Astrocyte of the spinal cord (primary cell): ENCODE data around the gene ARPC1A.
A peak's percentile ranks its signal among the peaks of the same experiment; 100 is the strongest.
"Not testable (repeated sequence)": the region's sequence is repeated elsewhere in the genome, so short reads cannot be mapped to it uniquely, and the experiment has no call there.

Experiments
- DNase-seq: peaks from one replicate; pipeline ENCODE4 v3.0.0; 2011; ENCODE audit warnings: low read depth, low spot score
- H3K4me3 ChIP-seq: 2 replicates; pipeline ENCODE4 v1.5.1; 2011; ENCODE audit warnings: low read depth, mild to moderate bottlenecking, low read length, moderate library complexity
- in situ Hi-C: cut with HindIII; loops from 2 replicates; pipeline ENCODE4 v1.10.0; 2017; ENCODE audit warnings: low sequenced_read_pairs
- TF ChIP-seq, protein P1 (sequence below): IDR thresholded peaks from 2 replicates; pipeline ENCODE4 v1.5.1; 2012; ENCODE audit warnings: low read depth, mild to moderate bottlenecking, low read length, inconsistent platforms

ARPC1A gene

DNA sequence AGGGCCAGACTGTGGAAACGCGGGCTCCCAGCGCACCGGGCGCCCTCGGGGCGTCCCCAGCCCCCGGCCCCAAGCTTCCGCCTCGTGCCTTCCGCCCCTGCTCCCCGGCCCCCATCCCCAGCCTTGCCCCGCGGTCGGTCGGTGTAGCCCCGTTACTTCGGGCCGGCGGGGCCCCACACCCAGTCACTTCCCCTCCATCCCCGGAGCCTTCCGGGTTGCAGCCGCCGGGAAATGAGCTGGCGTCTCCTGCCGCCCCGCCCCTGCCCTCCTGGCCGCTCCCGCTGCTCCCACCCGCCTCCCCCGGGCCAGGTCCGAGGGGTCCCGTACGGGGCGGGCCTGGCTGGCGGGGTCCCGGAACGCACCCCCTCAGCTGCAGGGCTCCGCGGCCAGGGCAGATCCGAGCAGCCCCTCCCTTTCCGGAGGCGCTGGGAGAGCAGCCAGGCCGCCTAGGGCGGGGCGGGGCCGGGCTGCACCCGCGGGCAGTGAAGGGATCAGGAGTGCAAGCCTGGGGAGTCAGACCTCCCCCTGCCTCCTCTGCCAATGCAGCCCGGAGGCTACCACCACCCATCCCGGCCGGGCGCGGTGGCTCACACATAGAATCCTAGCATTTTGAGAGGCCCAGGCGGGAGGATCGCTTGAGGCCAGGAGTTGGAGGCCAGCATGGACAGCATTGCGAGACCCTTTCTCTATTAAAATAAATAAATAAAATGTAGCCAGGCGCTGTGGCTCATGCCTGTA lies 49.5 kb downstream of the ARPC1A start:
- TF ChIP-seq, protein P1, sequence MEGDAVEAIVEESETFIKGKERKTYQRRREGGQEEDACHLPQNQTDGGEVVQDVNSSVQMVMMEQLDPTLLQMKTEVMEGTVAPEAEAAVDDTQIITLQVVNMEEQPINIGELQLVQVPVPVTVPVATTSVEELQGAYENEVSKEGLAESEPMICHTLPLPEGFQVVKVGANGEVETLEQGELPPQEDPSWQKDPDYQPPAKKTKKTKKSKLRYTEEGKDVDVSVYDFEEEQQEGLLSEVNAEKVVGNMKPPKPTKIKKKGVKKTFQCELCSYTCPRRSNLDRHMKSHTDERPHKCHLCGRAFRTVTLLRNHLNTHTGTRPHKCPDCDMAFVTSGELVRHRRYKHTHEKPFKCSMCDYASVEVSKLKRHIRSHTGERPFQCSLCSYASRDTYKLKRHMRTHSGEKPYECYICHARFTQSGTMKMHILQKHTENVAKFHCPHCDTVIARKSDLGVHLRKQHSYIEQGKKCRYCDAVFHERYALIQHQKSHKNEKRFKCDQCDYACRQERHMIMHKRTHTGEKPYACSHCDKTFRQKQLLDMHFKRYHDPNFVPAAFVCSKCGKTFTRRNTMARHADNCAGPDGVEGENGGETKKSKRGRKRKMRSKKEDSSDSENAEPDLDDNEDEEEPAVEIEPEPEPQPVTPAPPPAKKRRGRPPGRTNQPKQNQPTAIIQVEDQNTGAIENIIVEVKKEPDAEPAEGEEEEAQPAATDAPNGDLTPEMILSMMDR: no peak
- DNase-seq: peak; percentile 67
- in situ Hi-C loops: no loop called here
- H3K4me3 ChIP-seq: peak overlapping the region; percentile 64

DNA sequence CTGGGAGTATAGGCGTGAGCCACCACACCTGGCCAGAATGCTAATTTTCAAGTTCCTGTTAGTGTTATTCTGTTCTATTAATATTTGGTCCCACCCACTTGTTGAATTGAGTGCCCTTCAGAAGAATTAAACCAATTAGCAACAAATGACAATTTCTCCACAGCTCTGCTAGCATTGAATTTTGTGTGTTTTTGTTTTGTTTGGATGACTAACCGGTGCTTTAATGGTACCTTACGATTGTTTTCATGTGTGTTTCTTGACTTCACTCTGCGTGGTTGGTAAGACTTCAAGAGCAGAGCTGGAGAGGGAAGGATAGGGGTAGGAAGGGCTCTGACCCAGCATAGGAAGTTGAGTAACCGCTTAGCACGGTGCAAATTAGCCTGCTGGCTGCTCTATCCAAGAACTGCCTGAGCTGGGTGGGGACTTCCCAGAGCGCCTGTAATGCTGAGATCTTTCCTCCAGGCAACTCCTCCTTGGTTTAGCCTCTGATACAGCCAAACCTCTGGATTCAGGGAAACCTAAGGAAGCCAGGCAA lies 53.4 kb downstream of the ARPC1A start:
- in situ Hi-C loops: no loop called here
- H3K4me3 ChIP-seq: no peak overlapping the region
- TF ChIP-seq, protein P1: no peak
- peak; percentile 87 for DNase-seq

DNA sequence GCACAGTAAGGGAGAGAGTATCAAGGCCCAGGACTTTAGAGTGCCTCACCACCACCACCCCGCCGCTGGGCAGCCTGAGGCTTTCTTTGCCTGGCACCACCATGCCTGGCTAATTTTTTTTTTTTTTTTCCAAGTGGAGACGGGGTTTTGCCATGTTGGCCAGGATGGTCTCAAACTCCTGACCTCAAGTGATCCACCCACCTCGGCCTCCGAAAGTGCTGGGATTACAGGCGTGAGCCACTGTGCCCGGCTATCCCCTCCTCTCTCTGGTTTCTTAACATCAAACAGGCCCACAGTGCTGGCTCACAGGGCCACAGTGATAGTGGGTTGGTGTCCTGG lies 54.0 kb downstream of the ARPC1A start:
- in situ Hi-C loops, DNase-seq, H3K4me3 ChIP-seq: not testable (repeated sequence)

DNA sequence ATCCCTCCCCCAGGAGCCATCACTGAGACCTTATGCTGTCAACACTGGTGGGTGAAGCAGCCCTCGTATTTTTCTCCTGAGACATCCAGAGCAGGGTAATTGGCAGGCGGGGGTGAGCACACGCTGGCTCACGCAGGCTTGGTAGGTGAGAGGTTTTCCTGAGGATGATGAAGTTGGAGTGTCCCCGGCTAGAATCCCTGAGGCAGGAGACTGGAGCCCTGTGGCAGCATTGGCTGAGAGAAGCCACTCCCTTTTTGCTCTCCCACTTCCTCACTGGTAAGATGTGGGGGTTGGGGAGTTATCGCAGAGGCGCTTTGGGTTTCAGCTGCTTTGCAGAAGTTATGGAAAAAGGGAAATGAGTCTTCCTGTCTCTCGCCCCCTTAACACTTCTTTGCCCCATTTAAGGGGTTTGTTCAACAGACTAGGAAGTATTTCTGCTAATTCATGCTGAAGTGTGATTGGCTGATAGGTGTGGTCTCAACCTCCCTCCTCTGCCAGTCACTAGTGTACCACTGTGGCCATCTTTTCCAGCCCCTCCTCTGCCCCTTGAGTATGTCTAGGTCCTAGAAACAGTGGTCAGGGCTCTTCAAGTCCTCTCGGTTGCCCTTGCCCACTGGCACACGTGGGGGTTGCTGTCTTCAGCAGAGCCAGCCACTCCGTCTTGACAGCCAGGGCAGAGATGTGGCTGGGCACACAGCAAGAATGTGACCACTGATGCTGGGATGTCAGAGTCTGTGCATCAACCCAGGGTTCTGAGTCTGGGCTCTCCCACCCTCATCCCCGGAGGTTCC lies 54.5 kb downstream of the ARPC1A start:
- H3K4me3 ChIP-seq: no peak overlapping the region
- TF ChIP-seq, protein P1: no peak
- in situ Hi-C loops: no loop called here
- peak; percentile 22 for DNase-seq

DNA sequence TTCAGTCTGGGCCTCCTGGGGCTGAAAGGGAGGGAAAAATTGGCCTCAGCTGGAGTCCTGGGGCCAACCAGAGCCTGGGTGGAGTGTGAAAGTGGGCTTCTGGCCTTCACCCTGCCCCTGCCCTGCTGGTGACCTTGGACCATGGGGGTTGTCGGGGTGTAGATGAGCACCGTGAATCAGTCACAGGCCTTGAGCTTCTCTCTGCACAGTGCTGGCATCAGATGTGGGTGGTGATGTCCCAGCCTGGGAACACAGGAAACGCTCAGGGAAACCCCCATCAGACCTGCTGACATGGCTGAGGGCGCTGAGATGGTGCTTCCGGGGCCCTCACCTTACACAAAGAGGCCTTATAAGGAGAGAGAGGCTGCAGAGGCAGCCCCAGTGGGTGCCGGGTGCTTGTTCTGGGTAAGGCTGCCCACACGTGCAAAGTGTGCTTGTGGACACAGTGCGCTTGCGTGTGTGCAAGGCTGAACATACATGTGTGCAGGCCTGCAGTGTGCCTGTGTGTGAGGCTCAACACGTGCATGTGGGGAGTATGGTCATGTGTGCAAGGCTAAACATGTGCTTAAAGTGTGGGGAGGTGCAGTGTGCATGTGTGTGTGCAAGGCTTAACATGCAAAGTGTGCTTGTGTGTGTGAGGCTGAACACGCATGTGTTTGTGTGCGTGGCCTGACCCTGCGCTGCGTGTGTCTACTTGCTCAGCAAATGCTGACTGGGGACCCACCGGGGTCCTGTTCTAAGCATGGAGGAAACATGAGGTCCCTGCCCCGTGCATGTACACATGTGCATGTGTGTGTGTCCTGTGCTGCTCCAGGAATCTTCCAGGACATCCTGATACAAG lies 55.3 kb downstream of the ARPC1A start:
- no peak overlapping the region for H3K4me3 ChIP-seq
- TF ChIP-seq, protein P1: no peak
- in situ Hi-C loops: no loop called here
- DNase-seq: no peak

DNA sequence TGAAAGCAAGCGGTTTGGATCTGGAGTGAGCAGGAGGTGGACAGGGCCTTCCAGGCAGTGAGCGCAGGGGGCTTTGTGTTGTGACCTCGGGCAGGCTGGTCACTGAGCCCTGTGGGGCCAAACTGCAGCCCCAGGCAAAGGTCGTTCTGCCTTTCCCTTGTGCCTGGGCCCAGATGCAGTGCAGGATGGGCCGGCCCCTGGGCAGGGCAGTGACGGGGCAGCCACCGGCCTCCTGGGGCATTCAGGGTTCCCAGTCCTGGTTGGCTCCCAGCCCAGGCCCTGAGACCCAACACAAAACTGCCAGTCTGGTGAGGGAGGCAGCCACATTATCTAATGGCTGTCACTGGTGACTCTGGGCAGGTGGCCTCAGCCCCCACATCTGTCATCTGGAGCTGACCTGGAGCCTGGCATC lies 56.0 kb downstream of the ARPC1A start:
- DNase-seq: no peak
- TF ChIP-seq, protein P1: no peak
- in situ Hi-C loops: no loop called here
- H3K4me3 ChIP-seq: no peak overlapping the region
